Ovary (tissue), 3 donors: ENCODE data around the gene TNRC6B.

Experiments
- CTCF ChIP-seq, 3 donors: fragments of 450-650 bp in 2 of 3; fragments of 200-600 bp in 1 of 3; IDR thresholded peaks; one replicate each; pipeline versions ENCODE4 v1.5.1 to v1.8.0; 2016 to 2022; ENCODE audit warnings: antibody characterized with exemption in 3 of 3, mild to moderate bottlenecking in 1 of 3
- EP300 ChIP-seq: sonication (generic); formaldehyde crosslinking; IDR thresholded peaks from one replicate; pipeline ENCODE4 v1.6.1; 2017; ENCODE audit warnings: antibody characterized with exemption
- donor health status: DM: no; HTN: no; CAD: no.

GRCh38 chr22:40329466-40329865 is 151.7 kb downstream of the TNRC6B start:
- no peak for TF ChIP-seq EP300
- TF ChIP-seq CTCF (IDR thresholded peaks at IDR 0.05) = no peak
